Mucosa of rectum (tissue), 2 donors: ENCODE results near the gene LUZP2.

ENCODE experiments used
- H3K27ac ChIP-seq, 2 donors: one replicate each; pipeline ENCODE4 v1.7.0; 2013; ENCODE audit warnings: inconsistent platforms in 2 of 2, low read depth in 2 of 2, low read length in 2 of 2
- H3K27me3 ChIP-seq, 2 donors: one replicate each; pipeline ENCODE4 v1.7.0; 2013; ENCODE audit warnings: low read length in 2 of 2; ENCODE audit not compliant: control insufficient read depth in 2 of 2, insufficient read depth in 2 of 2
- H3K36me3 ChIP-seq, 2 donors: one replicate each; pipeline ENCODE4 v1.7.0; 2013; ENCODE audit warnings: low read length in 2 of 2; ENCODE audit not compliant: control insufficient read depth in 2 of 2, insufficient read depth in 2 of 2
- H3K4me1 ChIP-seq, 2 donors: one replicate each; pipeline ENCODE4 v1.7.0; 2013; ENCODE audit warnings: low read length in 2 of 2, mild to moderate bottlenecking in 1 of 2; ENCODE audit not compliant: control insufficient read depth in 2 of 2, insufficient read depth in 2 of 2
- H3K4me3 ChIP-seq, 2 donors: one replicate each; pipeline ENCODE4 v1.7.0; 2013; ENCODE audit warnings: low read length in 2 of 2
- H3K9ac ChIP-seq, 2 donors: one replicate each; pipeline ENCODE4 v1.7.0; 2013; ENCODE audit warnings: low read length in 2 of 2, low read depth in 1 of 2, mild to moderate bottlenecking in 1 of 2
- H3K9me3 ChIP-seq, 2 donors: one replicate each; pipeline ENCODE4 v1.7.0; 2013; ENCODE audit warnings: low read length in 2 of 2; ENCODE audit not compliant: control insufficient read depth in 2 of 2
- donor health status: healthy.
- donor health status: Normal muscosa, but diverticular disease.

Gene LUZP2

GRCh38 chr11:24559315-24559714 lies 62.5 kb downstream of the LUZP2 start:
- Histone ChIP-seq H3K4me1 (peaks cover 0 to 9% of the 10 kb centered on the region in 2 donors), H3K27ac (no peak overlapping the region), H3K27me3 (no peaks in the 10 kb centered on the region), H3K4me3 (no peak overlapping the region), H3K9me3 (no peaks in the 10 kb centered on the region), H3K9ac (no peak overlapping the region), H3K36me3 (no peaks in the 10 kb centered on the region)

GRCh38 chr11:24560324-24560723 lies 63.5 kb downstream of the LUZP2 start:
- H3K36me3 ChIP-seq: no peaks in the 10 kb centered on the region
- H3K4me1 ChIP-seq: peaks cover 0 to 9% of the 10 kb centered on the region in 2 donors
- no peaks in the 10 kb centered on the region for H3K9me3 ChIP-seq
- H3K9ac ChIP-seq: no peak overlapping the region
- H3K27ac ChIP-seq: no peak overlapping the region
- H3K27me3 ChIP-seq: no peaks in the 10 kb centered on the region
- H3K4me3 ChIP-seq: no peak overlapping the region

GRCh38 chr11:24567380-24567779 lies 70.5 kb downstream of the LUZP2 start:
- H3K36me3 ChIP-seq: no peaks in the 10 kb centered on the region
- no peak overlapping the region for H3K9ac ChIP-seq
- H3K27ac ChIP-seq: no peak overlapping the region

GRCh38 chr11:24572376-24572775 lies 75.5 kb downstream of the LUZP2 start:
- Histone ChIP-seq H3K4me1 (no peaks in the 10 kb centered on the region), H3K9ac (no peak overlapping the region), H3K27ac (no peak overlapping the region), H3K4me3 (no peak overlapping the region), H3K36me3 (no peaks in the 10 kb centered on the region), H3K9me3 (no peaks in the 10 kb centered on the region), H3K27me3 (no peaks in the 10 kb centered on the region)

More at GRCh38 chr11:24567380-24567779, 70.5 kb downstream of the LUZP2 start:
- Histone ChIP-seq H3K4me1 (no peaks in the 10 kb centered on the region), H3K4me3 (no peak overlapping the region), H3K9me3 (no peaks in the 10 kb centered on the region), H3K27me3 (no peaks in the 10 kb centered on the region)

GRCh38 chr11:24574461-24574860 lies 77.6 kb downstream of the LUZP2 start:
- Histone ChIP-seq H3K4me1 (no peaks in the 10 kb centered on the region), H3K27ac (no peak overlapping the region), H3K36me3 (no peaks in the 10 kb centered on the region), H3K27me3 (no peaks in the 10 kb centered on the region), H3K9me3 (no peaks in the 10 kb centered on the region), H3K9ac (no peak overlapping the region), H3K4me3 (no peak overlapping the region)

GRCh38 chr11:24575392-24575791 lies 78.5 kb downstream of the LUZP2 start:
- no peak overlapping the region for H3K9ac ChIP-seq
- H3K27me3 ChIP-seq: no peaks in the 10 kb centered on the region
- no peak overlapping the region for H3K4me3 ChIP-seq
- no peaks in the 10 kb centered on the region for H3K4me1 ChIP-seq
- no peak overlapping the region for H3K27ac ChIP-seq
- H3K36me3 ChIP-seq: no peaks in the 10 kb centered on the region
- H3K9me3 ChIP-seq: no peaks in the 10 kb centered on the region

- no peak overlapping the region for H3K9ac ChIP-seq
- no peaks in the 10 kb centered on the region for H3K4me1 ChIP-seq
- no peak overlapping the region for H3K4me3 ChIP-seq
- H3K27ac ChIP-seq: no peak overlapping the region
- no peaks in the 10 kb centered on the region for H3K36me3 ChIP-seq
- H3K27me3 ChIP-seq: no peaks in the 10 kb centered on the region
- H3K9me3 ChIP-seq: no peaks in the 10 kb centered on the region
These were observed 88.3 kb downstream of the LUZP2 start for GRCh38 chr11:24585192-24585591.

- Histone ChIP-seq H3K36me3 (no peaks in the 10 kb centered on the region), H3K27ac (no peak overlapping the region), H3K4me1 (no peaks in the 10 kb centered on the region), H3K9ac (no peak overlapping the region), H3K9me3 (no peaks in the 10 kb centered on the region), H3K4me3 (no peak overlapping the region), H3K27me3 (no peaks in the 10 kb centered on the region)
These were observed 90.8 kb downstream of the LUZP2 start for GRCh38 chr11:24587635-24588034.

- Histone ChIP-seq H3K9me3 (no peaks in the 10 kb centered on the region), H3K36me3 (no peaks in the 10 kb centered on the region), H3K27ac (no peak overlapping the region), H3K9ac (no peak overlapping the region), H3K4me3 (no peak overlapping the region), H3K27me3 (no peaks in the 10 kb centered on the region), H3K4me1 (no peaks in the 10 kb centered on the region)
These were observed 91.2 kb downstream of the LUZP2 start for GRCh38 chr11:24588081-24588480.

GRCh38 chr11:24589064-24589463 lies 92.2 kb downstream of the LUZP2 start:
- no peak overlapping the region for H3K9ac ChIP-seq
- no peak overlapping the region for H3K27ac ChIP-seq
- no peak overlapping the region for H3K4me3 ChIP-seq
- H3K27me3 ChIP-seq: no peaks in the 10 kb centered on the region
- H3K4me1 ChIP-seq: no peaks in the 10 kb centered on the region
- H3K9me3 ChIP-seq: no peaks in the 10 kb centered on the region
- H3K36me3 ChIP-seq: no peaks in the 10 kb centered on the region

GRCh38 chr11:24591283-24591682 lies 94.4 kb downstream of the LUZP2 start:
- Histone ChIP-seq H3K9me3 (no peaks in the 10 kb centered on the region), H3K36me3 (no peaks in the 10 kb centered on the region), H3K4me1 (no peaks in the 10 kb centered on the region), H3K9ac (no peak overlapping the region), H3K4me3 (no peak overlapping the region), H3K27me3 (no peaks in the 10 kb centered on the region), H3K27ac (no peak overlapping the region)
